Activated T-cell treated with anti-CD3 and anti-CD28 coated beads for 24 hours (primary cell): ENCODE measurements around the gene MPP2.
A peak's percentile ranks its signal among the peaks of the same experiment; 100 is the strongest.
"Not testable (repeated sequence)": the region's sequence is repeated elsewhere in the genome, so short reads cannot be mapped to it uniquely, and the experiment has no call there.

ENCODE experiments used
- DNase-seq: peaks from one replicate; pipeline ENCODE4 v3.0.0-alpha.2; 2020; ENCODE audit warnings: low read depth

The MPP2 gene

GRCh38 chr17:43907425-43907981 lies at the start of gene MPP2:
TSS of gene MPP2 (minus strand) at chr17:43907536. CDS start at chr17:43904460, 3,076 bp downstream.
- DNase-seq: peak; percentile 20

GRCh38 chr17:43956222-43956621 lies 48.9 kb upstream of the MPP2 start:
- DNase-seq: no peak

GRCh38 chr17:43953746-43954145 lies 46.4 kb upstream of the MPP2 start, which contains the start of gene PYY:
TSS of gene PYY (minus strand) at chr17:43953940. CDS start at chr17:43953483, 457 bp downstream.
- DNase-seq: no peak

GRCh38 chr17:43952724-43953666 lies 45.7 kb upstream of the MPP2 start:
- no peak for DNase-seq

- no peak for DNase-seq
These were observed 45.0 kb upstream of the MPP2 start for GRCh38 chr17:43952351-43952723.

GRCh38 chr17:43951750-43952149 lies 44.4 kb upstream of the MPP2 start:
- DNase-seq: no peak

GRCh38 chr17:43950554-43950953 lies 43.2 kb upstream of the MPP2 start:
- DNase-seq: no peak

GRCh38 chr17:43949781-43950180 lies 42.4 kb upstream of the MPP2 start:
- DNase-seq: no peak

GRCh38 chr17:43946781-43947180 lies 39.4 kb upstream of the MPP2 start:
- no peak for DNase-seq

- no peak for DNase-seq
These were observed 37.9 kb upstream of the MPP2 start for GRCh38 chr17:43945074-43945829.

GRCh38 chr17:43942051-43942685 lies 34.8 kb upstream of the MPP2 start, which contains the start of gene PPY:
TSS of gene PPY (minus strand) at chr17:43942476. CDS start at chr17:43941654, 822 bp downstream.
- no peak for DNase-seq

- DNase-seq: no peak
These were observed 33.3 kb upstream of the MPP2 start for GRCh38 chr17:43940630-43941029.

GRCh38 chr17:43939886-43940285 lies 32.5 kb upstream of the MPP2 start:
- DNase-seq: no peak

GRCh38 chr17:43939452-43939851 lies 32.1 kb upstream of the MPP2 start:
- not testable (repeated sequence) for DNase-seq

- DNase-seq: no peak
These were observed 31.5 kb upstream of the MPP2 start for GRCh38 chr17:43938838-43939182.

GRCh38 chr17:43936434-43936833 lies 29.1 kb upstream of the MPP2 start:
- DNase-seq: no peak

- DNase-seq: no peak
These were observed 28.6 kb upstream of the MPP2 start for GRCh38 chr17:43935926-43936261.

GRCh38 chr17:43935204-43935925 lies 28.0 kb upstream of the MPP2 start:
- no peak for DNase-seq

- no peak for DNase-seq
These were observed 25.6 kb upstream of the MPP2 start for GRCh38 chr17:43932923-43933322.

GRCh38 chr17:43932357-43932756 lies 25.0 kb upstream of the MPP2 start:
- DNase-seq: no peak

- DNase-seq: no peak
These were observed 23.8 kb upstream of the MPP2 start for GRCh38 chr17:43931062-43931571.
